ENCODE measurements around the gene YBX2.

The YBX2 gene

GRCh38 chr17:7241783-7242716 is 52.4 kb downstream of the YBX2 start, which contains the start of gene GABARAP:
GABARAP (minus strand) TSS chr17:7242449; CDS start chr17:7242330, 119 bp downstream.
- DNase-seq: peak; percentile 92

DNA sequence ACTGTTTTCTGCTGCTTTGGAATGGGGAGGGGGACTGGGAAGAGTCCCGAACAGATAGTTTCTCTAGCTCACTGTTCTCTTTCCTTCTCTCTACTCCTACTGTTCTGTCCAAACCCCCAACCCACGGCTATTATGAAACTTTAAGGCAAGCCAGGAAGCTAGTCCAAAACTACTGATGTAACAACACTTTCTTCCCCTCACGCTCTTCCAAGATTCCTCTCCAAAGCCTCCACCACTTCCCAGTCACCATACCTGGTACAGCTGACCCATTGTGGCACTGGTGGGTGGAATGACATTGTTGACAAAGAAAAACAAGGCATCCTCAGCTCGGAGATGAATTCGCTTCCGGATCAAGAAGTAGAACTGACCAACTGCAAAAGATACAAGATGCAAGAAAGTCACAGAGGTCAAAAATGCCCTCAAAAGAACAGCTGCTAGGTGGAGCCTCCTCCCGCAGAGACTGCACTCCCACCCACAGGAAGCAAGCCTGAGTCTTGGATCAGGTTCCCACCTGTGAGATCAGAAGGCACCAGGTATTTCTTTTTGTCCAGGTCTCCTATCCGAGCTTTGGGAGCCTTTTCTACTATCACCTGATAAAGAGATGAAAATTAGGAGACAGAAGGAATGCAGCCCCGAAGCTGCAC is 53.2 kb downstream of the YBX2 start:
- DNase-seq: no peak

DNA sequence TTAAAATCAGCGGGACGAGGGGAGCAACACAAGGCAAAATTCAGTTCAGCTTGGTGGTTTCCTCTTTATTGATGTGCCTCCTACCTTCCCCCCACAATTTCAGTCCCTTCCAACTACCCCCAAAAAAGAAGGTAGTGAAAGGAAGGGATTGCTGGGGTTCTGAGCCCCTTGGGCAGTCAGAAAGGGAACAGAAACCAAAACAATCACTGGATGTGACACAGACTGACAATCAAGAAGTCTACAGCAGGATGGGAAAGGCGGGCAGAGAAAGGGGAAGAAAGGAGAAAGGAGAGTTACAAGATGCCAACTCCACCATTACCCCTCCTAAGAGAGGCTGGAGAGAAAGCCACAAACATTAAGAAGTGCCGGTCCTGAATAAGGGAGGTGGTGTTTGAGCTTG is 54.1 kb downstream of the YBX2 start:
- no peak for DNase-seq

DNA sequence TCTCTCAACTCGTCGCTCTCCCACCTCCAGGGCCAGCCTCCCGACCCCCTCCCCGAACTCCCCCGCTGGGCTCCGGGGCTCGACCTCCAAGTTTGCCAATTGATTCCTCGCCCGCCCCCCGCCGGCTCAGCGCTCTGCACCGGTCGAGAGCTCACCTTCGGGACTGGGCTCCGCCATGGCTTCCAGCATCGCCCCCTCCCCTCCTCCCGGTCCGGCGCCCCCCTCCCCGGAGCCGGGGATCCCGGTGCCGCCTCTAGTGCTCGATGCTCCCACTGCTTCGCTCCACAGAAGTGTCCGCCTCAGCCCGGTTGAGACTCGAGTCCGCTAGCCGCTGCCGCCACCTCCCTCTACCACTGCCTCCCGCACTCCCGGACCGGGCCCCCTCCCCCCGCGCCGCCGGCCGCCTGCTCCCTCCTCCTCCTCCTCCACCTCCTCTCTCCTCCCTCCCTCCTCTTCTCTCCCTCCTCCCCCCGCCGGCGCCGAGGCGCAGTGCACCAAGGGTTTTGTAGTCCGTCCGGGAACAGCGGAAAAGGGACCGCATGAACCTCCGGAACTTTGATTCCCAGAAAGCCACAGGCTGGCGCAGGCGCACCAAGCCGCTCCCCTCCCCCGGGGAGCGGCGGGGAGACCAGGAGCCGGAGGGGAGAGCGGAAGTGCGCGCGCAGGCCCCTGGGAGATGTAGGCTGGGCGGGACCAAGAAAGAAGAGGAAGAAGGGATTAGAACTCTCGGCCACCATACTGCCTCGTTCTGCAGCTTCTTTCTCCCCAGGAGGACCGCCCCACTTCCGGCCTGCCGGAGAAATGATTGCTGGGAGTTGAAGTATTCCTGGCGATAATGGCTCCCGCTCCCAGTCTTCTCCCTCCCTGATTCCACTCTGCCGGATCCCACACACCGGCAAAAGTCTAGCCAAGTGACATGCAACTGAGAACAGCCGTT is 55.1 kb downstream of the YBX2 start, which contains the start of gene PHF23:
TSS of gene PHF23 (minus strand) at position 367 of the 937 bp plus-strand sequence. CDS start at position 189, 178 bp downstream.
- peak; percentile 100 for DNase-seq

GRCh38 chr17:7238420-7239090 is 55.9 kb downstream of the YBX2 start:
- peak; percentile 32 for DNase-seq

Data from hematopoietic multipotent progenitor cell treated with erythropoietin and hydrocortisone succinate and interleukin-3 and kit ligand, for 8 days (in vitro differentiated cells).